ENCODE data around the gene SURF6.

DNA sequence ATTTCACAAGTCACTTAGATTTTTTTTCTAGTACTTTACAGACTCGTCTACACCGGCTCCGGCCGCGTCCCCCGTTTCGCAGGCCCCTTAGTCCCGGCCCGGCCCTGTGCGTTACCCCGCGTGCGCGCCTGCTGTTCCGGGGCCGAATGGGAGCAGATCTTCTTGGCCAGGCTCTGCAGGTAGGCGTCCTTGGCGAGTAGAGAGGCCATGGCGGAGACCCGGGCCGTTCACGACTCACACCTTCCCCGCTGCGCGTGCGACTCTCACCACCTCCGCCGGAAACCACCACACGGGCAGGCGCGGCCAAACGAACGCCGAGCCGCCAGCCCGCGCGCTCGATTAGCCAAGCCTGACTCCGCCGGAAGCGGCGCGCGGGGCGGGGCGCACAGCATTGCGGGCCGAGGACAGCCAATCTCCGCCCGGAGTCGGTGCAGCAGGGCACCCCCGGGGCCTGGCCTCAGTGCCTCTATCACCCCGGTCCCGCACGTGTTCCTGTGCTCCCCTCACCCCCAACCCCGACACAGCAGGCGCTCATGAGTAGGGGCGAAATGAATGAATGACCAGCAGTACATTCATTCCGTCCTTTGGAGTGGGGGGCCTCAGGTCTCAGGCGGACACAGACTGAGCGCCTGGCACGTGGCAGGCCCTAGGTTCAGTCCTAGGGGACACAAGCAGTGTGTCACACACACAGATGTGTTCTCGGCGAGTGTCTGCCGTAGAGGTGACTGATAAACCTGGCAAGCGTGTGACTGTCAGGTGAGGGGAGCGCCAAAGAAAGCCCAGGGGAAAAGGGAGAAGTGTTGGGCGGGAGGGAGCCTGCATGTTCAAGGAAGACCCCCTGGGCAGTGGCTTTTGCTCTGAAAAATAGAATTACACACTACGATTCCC lies at the start of gene SURF6:
- no peak for TF ChIP-seq ZNF311 (tag by site-specific recombination; IDR thresholded peaks at IDR 0.05; ENCODE audit: borderline replicate concordance)
- TF ChIP-seq, protein P1, sequence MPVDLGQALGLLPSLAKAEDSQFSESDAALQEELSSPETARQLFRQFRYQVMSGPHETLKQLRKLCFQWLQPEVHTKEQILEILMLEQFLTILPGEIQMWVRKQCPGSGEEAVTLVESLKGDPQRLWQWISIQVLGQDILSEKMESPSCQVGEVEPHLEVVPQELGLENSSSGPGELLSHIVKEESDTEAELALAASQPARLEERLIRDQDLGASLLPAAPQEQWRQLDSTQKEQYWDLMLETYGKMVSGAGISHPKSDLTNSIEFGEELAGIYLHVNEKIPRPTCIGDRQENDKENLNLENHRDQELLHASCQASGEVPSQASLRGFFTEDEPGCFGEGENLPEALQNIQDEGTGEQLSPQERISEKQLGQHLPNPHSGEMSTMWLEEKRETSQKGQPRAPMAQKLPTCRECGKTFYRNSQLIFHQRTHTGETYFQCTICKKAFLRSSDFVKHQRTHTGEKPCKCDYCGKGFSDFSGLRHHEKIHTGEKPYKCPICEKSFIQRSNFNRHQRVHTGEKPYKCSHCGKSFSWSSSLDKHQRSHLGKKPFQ (tag by site-specific recombination; IDR thresholded peaks at IDR 0.05), result peak; percentile 100
- TF ChIP-seq, protein P2, sequence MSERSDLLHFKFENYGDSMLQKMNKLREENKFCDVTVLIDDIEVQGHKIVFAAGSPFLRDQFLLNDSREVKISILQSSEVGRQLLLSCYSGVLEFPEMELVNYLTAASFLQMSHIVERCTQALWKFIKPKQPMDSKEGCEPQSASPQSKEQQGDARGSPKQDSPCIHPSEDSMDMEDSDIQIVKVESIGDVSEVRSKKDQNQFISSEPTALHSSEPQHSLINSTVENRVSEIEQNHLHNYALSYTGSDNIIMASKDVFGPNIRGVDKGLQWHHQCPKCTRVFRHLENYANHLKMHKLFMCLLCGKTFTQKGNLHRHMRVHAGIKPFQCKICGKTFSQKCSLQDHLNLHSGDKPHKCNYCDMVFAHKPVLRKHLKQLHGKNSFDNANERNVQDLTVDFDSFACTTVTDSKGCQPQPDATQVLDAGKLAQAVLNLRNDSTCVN (tag by site-specific recombination; optimal IDR thresholded peaks at IDR 0.05), result peak; percentile 99
- TF ChIP-seq ZEB2 (tag by site-specific recombination; IDR thresholded peaks at IDR 0.05), result peak; percentile 94
